ENCODE measurements around the gene WDR47.
"Not testable (repeated sequence)": the region's sequence is repeated elsewhere in the genome, so short reads cannot be mapped to it uniquely, and the experiment has no call there.

WDR47 gene

DNA sequence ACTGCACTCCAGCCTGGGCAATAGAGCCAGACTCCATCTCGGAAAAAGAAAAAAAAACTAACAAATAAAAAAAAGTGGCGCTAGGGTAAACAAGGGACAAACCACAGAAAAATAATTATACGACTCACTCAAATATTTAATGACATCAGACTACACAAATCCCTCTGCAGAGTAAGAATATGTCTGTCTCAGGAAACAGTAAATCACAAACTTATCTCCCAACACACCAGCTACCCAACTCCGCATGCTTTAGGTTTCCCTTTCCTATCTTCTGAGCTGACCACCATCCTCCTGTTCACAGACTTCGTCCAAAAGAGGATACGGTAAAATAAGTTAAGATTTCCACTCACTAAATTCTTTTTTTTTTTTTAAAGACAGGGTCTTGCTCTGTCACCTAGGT, 16.2 kb downstream of the WDR47 start:
- Histone ChIP-seq H4K20me1 (ENCODE audit: insufficient read depth, low read length) (no peaks in the 10 kb centered on the region), H3K79me2 (ENCODE audit: insufficient read depth, low read length) (no peaks in the 10 kb centered on the region; the same call in 1 of the 2 replicates)
- no peak for TF ChIP-seq EZH2 (IDR thresholded peaks at IDR 0.05; ENCODE audit: borderline replicate concordance, low read length)
- TF ChIP-seq, protein P1, sequence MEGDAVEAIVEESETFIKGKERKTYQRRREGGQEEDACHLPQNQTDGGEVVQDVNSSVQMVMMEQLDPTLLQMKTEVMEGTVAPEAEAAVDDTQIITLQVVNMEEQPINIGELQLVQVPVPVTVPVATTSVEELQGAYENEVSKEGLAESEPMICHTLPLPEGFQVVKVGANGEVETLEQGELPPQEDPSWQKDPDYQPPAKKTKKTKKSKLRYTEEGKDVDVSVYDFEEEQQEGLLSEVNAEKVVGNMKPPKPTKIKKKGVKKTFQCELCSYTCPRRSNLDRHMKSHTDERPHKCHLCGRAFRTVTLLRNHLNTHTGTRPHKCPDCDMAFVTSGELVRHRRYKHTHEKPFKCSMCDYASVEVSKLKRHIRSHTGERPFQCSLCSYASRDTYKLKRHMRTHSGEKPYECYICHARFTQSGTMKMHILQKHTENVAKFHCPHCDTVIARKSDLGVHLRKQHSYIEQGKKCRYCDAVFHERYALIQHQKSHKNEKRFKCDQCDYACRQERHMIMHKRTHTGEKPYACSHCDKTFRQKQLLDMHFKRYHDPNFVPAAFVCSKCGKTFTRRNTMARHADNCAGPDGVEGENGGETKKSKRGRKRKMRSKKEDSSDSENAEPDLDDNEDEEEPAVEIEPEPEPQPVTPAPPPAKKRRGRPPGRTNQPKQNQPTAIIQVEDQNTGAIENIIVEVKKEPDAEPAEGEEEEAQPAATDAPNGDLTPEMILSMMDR (IDR thresholded peaks at IDR 0.05; ENCODE audit: low read length): no peak

DNA sequence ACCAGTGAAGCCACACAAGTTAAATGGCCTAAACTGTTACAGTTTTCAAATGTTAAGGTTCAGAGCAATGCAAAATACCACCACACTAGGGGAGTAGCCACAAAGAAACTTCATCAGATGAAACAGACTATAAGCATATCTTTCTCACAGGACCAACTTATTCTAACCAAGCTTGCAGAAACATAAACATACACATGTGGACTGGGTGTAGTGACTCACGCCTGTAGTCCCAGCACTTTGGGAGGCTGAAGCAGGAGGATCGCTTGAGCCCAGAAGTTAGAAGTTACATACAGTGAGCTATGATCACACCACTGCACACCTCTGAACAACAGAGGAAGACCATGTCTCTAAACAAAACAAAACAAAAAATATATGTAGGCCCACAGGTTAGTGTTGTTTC, 17.3 kb downstream of the WDR47 start:
- H4K20me1 ChIP-seq (ENCODE audit: insufficient read depth, low read length): no peaks in the 10 kb centered on the region
- H3K4me2 ChIP-seq (ENCODE audit: low read length): no peak overlapping the region
- peaks cover 4% of the 10 kb centered on the region for H3K4me1 ChIP-seq (ENCODE audit: insufficient read depth, low read length, severe bottlenecking)
- H3F3A ChIP-seq (ENCODE audit: insufficient read depth, low read length): no peaks in the 10 kb centered on the region
- H3K27ac ChIP-seq (ENCODE audit: low read depth, low read length, poor library complexity, severe bottlenecking): no peak overlapping the region
- H2AFZ ChIP-seq (ENCODE audit: low read length): no peak overlapping the region
- no peaks in the 10 kb centered on the region for H3K9me3 ChIP-seq (ENCODE audit: low read length)
- no peaks in the 10 kb centered on the region for H3K79me2 ChIP-seq (ENCODE audit: insufficient read depth, low read length)
- no peaks in the 10 kb centered on the region; the same call in 1 of the 2 replicates for H3K36me3 ChIP-seq (ENCODE audit: insufficient read depth, low read length)
- no peaks in the 10 kb centered on the region for H3K27me3 ChIP-seq (ENCODE audit: insufficient read depth, low read length)
- TF ChIP-seq, protein P1 (IDR thresholded peaks at IDR 0.05; ENCODE audit: low read length): no peak
- no peak for TF ChIP-seq EZH2 (IDR thresholded peaks at IDR 0.05; ENCODE audit: borderline replicate concordance, low read length)
- no peaks in the 10 kb centered on the region for H3K9me2 ChIP-seq (ENCODE audit: low read depth, low read length)
- no peak overlapping the region for H3K4me3 ChIP-seq (ENCODE audit: low read depth, low read length, poor library complexity, severe bottlenecking)
- H3K9ac ChIP-seq (ENCODE audit: low read length): no peak overlapping the region

More for the DNA sequence above, 16.2 kb downstream of the WDR47 start:
- H3K9ac ChIP-seq (ENCODE audit: low read length): no peak overlapping the region
- no peaks in the 10 kb centered on the region; the same call in 1 of the 2 replicates for H3K36me3 ChIP-seq (ENCODE audit: insufficient read depth, low read length)
- H2AFZ ChIP-seq (ENCODE audit: low read length): no peak overlapping the region
- no peak overlapping the region for H3K4me3 ChIP-seq (ENCODE audit: low read depth, low read length, poor library complexity, severe bottlenecking)
- H3K27me3 ChIP-seq (ENCODE audit: insufficient read depth, low read length): no peaks in the 10 kb centered on the region
- H3F3A ChIP-seq (ENCODE audit: insufficient read depth, low read length): no peaks in the 10 kb centered on the region
- H3K9me3 ChIP-seq (ENCODE audit: low read length): no peaks in the 10 kb centered on the region
- no peak overlapping the region for H3K4me2 ChIP-seq (ENCODE audit: low read length)
- H3K4me1 ChIP-seq (ENCODE audit: insufficient read depth, low read length, severe bottlenecking): peaks cover 4% of the 10 kb centered on the region
- H3K27ac ChIP-seq (ENCODE audit: low read depth, low read length, poor library complexity, severe bottlenecking): no peak overlapping the region
- H3K9me2 ChIP-seq (ENCODE audit: low read depth, low read length): no peaks in the 10 kb centered on the region

DNA sequence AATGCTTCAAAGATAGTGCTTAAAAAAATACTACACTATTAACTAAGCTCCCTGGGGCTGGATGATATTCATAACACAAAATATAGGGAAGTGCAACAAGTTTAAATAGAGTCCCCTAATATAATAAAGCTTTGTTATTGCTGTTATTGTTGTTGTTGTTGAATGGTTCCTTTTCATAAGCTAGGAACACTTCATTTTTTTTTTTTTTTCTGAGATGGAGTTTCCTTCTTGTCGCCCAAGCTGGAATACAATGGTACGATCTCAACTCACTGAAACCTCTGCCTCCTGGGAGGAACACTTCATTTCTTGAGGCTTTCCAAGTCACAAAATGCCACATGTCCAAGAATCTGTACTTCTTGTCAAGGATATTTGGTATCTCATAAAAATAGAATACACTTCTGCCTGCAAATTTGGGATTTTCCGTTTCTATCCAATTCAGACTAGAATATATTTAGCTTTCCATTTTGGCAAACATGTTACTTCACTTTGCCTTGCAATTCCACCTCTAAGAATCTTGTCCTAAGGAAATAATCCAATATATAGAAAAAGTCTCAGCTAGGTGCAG, 21.1 kb downstream of the WDR47 start:
- H3K4me2 ChIP-seq (ENCODE audit: low read length): no peak overlapping the region
- H3K79me2 ChIP-seq (ENCODE audit: insufficient read depth, low read length): no peaks in the 10 kb centered on the region

DNA sequence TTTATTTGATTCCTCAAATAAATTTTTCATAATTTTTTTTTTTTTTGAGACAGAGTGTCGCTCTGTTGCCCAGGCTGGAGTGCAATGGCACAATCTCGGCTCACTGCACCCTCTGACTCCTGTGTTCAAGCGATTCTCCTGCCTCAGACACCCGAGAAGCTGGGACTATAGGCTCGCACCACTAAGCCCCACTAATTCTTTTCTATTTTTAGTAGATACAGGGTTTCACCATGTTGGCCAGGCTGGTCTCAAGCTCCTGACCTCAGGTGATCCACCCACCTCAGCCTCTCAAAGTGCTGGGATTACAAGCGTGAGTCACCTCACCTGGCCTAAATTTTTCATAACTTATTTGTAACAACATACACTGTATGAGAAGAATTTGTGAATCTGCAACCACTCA, 24.2 kb downstream of the WDR47 start:
- H3K27me3 ChIP-seq (ENCODE audit: insufficient read depth, low read length); H3K4me3 ChIP-seq (ENCODE audit: low read depth, low read length, poor library complexity, severe bottlenecking); H3F3A ChIP-seq (ENCODE audit: insufficient read depth, low read length); H3K9me3 ChIP-seq (ENCODE audit: low read length); H3K9me2 ChIP-seq (ENCODE audit: low read depth, low read length); H3K27ac ChIP-seq (ENCODE audit: low read depth, low read length, poor library complexity, severe bottlenecking); H2AFZ ChIP-seq (ENCODE audit: low read length); H4K20me1 ChIP-seq (ENCODE audit: insufficient read depth, low read length); H3K4me2 ChIP-seq (ENCODE audit: low read length); H3K79me2 ChIP-seq (ENCODE audit: insufficient read depth, low read length); H3K9ac ChIP-seq (ENCODE audit: low read length); H3K4me1 ChIP-seq (ENCODE audit: insufficient read depth, low read length, severe bottlenecking): not testable (repeated sequence)
- peaks cover 19% of the 10 kb centered on the region for H3K36me3 ChIP-seq (ENCODE audit: insufficient read depth, low read length)

More for the DNA sequence above, 21.1 kb downstream of the WDR47 start:
- Histone ChIP-seq H3F3A (ENCODE audit: insufficient read depth, low read length) (no peaks in the 10 kb centered on the region), H3K27ac (ENCODE audit: low read depth, low read length, poor library complexity, severe bottlenecking) (no peak overlapping the region), H3K9ac (ENCODE audit: low read length) (no peak overlapping the region), H2AFZ (ENCODE audit: low read length) (no peak overlapping the region), H3K27me3 (ENCODE audit: insufficient read depth, low read length) (no peaks in the 10 kb centered on the region), H3K36me3 (ENCODE audit: insufficient read depth, low read length) (peaks cover 9% of the 10 kb centered on the region), H3K4me1 (ENCODE audit: insufficient read depth, low read length, severe bottlenecking) (peaks cover 4% of the 10 kb centered on the region), H3K9me3 (ENCODE audit: low read length) (no peaks in the 10 kb centered on the region), H4K20me1 (ENCODE audit: insufficient read depth, low read length) (no peaks in the 10 kb centered on the region), H3K9me2 (ENCODE audit: low read depth, low read length) (no peaks in the 10 kb centered on the region), H3K4me3 (ENCODE audit: low read depth, low read length, poor library complexity, severe bottlenecking) (no peak overlapping the region)
- no peak for TF ChIP-seq EZH2 (IDR thresholded peaks at IDR 0.05; ENCODE audit: borderline replicate concordance, low read length)
- TF ChIP-seq, protein P1 (IDR thresholded peaks at IDR 0.05; ENCODE audit: low read length): no peak

All from OCI-LY1 (cell line).